HG03280 (cell line): Measurements from ENCODE around the gene NYAP1.

ENCODE experiments used
- ATAC-seq: cut with Tn5 transposase; IDR thresholded peaks from one replicate; pipeline ENCODE4 v1.9.1; 2021; ENCODE audit warnings: mild to moderate bottlenecking, moderate library complexity; ENCODE audit not compliant: unreplicated experiment

The NYAP1 gene

DNA sequence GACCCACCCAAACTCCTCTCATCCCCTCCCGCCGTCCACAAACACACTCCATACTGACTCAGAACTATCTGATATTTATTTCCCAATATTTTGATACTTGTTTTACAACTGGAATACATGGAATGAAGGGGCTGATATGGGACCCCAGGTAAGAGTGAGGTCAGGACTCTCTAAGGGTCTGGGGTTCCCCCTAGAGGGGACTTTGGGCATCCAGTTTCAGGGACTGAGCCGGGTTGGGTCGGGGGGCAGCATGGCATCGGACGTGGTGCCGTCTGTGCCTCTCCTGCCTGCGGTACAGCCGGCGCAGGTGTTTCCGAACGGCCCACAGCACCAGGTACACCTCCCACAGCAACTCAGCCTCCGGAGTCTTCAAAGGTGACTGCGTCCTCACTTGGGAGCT lies 27.2 kb upstream of the NYAP1 start:
- ATAC-seq = no peak

- no peak for ATAC-seq
Measured at GRCh38 chr7:100457033-100457432, 26.7 kb upstream of the NYAP1 start.

- ATAC-seq = no peak
Measured at GRCh38 chr7:100464210-100464660, 19.5 kb upstream of the NYAP1 start, which contains the start of gene SPACDR. Gene SPACDR (minus strand): TSS chr7:100464260. CDS start chr7:100464025, 235 bp downstream.

DNA sequence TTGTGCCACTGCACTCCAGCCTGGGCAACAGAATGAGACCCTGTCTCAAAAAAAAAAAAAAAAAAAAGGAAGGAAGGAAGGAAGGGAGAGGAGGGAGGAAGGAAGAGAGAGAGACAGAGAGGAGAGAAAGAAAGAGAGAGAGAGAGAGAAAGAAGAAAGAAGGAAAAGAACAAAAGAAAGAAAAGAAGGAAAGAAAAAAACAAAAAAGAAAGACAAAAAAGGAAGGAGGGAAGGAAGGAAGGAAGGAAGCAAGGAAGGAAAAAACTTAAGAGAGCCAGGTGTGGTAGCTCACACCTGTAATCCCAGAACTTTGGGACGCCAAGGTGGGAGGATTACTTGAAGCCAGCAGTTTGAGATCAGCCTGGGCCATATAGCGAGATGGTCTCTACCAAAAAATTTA lies 18.9 kb upstream of the NYAP1 start:
- ATAC-seq = no peak

DNA sequence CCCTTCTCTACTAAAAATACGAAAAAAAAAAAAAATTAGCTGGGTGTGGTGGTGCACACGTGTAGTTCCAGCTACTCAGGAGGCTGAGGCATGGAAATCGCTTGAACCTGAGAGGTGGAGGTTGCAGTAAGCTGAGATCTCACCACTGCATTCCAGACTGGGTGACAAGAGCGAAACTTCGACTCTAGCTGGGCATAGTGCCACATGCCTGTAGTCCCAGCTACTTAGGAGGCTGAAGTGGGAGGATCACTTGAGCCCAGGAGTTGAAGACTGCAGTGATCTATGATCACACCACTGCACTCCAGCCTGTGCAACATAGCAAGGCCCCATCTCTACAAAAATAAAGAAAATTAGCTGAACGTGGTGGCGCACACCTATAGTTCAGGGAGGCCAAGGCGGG lies 18.4 kb upstream of the NYAP1 start:
- no peak for ATAC-seq

- no peak for ATAC-seq
Measured at GRCh38 chr7:100465702-100466311, 17.9 kb upstream of the NYAP1 start.

- ATAC-seq = no peak
Measured at GRCh38 chr7:100466653-100467605, 16.8 kb upstream of the NYAP1 start.

GRCh38 chr7:100467638-100468373 lies 15.9 kb upstream of the NYAP1 start:
- ATAC-seq = no peak

DNA sequence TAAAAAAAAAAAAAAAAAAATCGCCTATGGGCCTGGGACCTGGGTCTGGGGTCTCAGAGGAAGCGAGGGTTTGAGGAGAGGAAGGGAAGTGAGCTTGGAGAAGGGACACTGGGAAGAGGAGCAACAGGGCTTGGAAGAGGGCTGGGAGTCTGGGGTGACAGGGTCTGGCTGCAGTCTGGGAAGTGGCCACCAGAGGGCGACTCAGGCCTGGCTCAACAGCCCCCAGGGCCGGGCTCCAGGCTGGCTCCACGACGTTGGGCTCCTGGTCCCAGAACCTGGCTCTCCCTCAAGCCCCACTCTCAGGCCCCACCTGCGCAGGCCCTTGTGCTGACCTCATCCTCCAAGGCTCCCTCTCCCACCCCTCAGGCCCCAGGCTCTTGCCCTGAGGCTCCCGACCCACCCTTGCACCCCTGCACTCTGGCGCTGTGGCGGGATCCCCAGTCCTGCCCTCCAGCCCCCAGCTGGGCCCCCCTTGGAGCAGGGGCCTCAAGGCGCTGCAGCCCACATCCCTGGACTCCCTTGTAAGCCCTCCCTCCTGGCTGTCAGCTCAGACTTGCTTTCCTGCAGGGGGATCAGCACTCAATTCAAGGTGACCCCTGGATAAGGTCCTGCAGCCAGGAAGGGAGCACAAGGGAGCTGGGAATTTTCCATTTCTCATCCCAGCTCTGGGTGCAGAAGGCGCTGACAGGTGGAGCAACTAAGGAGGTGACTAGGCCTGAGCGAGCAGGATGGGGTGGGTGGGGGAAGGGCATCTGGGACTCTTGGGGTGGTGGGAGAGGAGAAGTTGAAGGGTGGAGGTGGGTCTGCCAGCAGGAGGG lies 14.3 kb upstream of the NYAP1 start:
- peak; percentile 61 for ATAC-seq

DNA sequence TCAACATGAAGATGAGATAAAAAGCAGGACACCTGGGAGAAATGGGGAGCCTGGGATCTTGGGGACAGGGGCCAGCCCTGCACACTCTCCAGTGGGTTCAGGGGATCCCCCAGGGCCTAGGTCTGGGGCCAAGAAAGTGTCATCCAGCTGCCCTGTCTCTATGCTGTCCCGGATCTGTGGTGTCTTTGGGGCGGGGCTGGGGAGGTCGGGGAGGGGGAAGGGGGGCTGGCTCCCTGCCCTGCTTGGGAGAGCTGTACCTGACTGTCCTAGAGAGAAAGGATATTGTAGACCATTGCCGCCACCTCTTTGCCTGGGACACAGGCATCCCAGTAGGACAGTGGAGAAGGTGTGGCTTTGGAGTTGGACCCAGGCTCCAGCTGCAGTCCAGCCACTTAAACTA lies 12.7 kb upstream of the NYAP1 start:
- ATAC-seq = no peak

- ATAC-seq = no peak
Measured at GRCh38 chr7:100472121-100472851, 11.4 kb upstream of the NYAP1 start.

GRCh38 chr7:100472854-100473499 lies 10.8 kb upstream of the NYAP1 start:
- ATAC-seq = no peak

- no peak for ATAC-seq
Measured at GRCh38 chr7:100475549-100475948, 8.2 kb upstream of the NYAP1 start.

- ATAC-seq = no peak
Measured at GRCh38 chr7:100476101-100476780, 7.5 kb upstream of the NYAP1 start.

GRCh38 chr7:100476903-100477870 lies 6.5 kb upstream of the NYAP1 start:
- no peak for ATAC-seq

GRCh38 chr7:100477871-100478267 lies 5.9 kb upstream of the NYAP1 start:
- no peak for ATAC-seq

DNA sequence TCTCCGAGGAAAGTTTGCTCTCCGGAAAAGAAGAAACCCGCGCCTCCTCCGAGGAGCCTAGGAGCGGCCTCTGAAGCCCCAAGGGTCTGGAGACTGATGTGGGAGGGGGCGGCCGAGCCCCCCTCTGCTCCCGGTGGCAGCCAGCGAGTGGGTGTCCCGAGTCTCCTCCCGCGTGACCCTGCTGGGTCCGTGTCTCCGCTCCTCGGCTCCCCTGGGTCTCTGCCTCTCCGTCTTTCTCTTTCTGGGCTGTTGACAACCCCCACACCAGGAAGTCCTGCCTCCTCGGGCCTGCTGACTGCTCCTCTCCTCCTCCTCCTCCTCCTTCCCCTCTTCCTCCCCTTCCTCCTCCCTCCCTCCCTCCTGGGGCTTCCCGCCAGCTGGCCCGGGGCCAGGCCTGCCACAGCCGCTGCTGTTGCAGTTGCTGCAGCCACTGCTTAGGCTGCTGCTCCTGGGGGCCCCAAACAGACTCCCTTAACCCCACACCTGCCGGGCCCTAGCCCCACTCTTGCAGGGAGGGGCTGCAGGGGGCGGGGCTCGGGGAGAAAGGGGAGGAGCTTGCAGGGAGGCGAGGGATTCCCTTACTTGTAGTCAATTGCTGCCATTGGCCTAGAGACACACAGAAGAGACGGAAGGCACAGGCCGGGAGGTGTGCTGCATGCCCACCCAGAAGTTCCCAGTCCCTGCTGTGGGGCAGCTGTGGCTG lies 4.6 kb upstream of the NYAP1 start, which contains the start of gene TSC22D4:
TSC22D4 (minus strand) TSS at position 257 of the 703 bp plus-strand sequence. CDS start 1,176 bp downstream, outside the sequence.
- peak; percentile 54 for ATAC-seq
